AG10803 (cell line): ENCODE results near the gene RFLNA.

ENCODE experiments used
- DNase-seq: peaks from one replicate; pipeline ENCODE4 v3.0.0; 2010; ENCODE audit warnings: low read depth
- H3K4me3 ChIP-seq: 2 replicates; pipeline ENCODE4 v1.5.1; 2011; ENCODE audit warnings: mild to moderate bottlenecking, low read length, control low read depth
- CTCF ChIP-seq: conservative IDR thresholded peaks from 2 replicates; pipeline ENCODE4 v1.5.1; 2011; ENCODE audit warnings: mild to moderate bottlenecking, low read length, control low read depth, inconsistent platforms

RFLNA gene

DNA sequence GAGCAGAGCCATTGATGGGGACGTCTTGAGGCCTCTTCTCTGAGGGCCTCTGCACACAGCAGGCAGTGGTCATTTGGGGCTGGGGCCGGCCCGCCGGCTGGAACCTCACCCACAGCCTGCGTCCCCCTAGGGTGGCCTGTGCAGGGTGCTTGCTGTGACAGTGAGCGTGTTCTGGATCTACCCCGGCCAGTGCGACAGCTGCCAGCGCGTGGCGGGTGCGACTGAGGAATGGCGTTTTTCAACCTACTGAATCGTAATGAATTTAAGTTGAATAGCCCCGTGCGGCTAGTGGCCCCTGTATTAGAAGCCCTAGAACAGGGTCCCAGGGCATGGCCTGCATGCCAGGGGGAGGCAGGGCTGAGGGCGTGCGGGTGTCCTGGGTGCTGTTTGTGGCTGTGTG, 13.8 kb downstream of the RFLNA start:
- no peak for TF ChIP-seq CTCF
- no peak for DNase-seq
- no peak overlapping the region for H3K4me3 ChIP-seq

DNA sequence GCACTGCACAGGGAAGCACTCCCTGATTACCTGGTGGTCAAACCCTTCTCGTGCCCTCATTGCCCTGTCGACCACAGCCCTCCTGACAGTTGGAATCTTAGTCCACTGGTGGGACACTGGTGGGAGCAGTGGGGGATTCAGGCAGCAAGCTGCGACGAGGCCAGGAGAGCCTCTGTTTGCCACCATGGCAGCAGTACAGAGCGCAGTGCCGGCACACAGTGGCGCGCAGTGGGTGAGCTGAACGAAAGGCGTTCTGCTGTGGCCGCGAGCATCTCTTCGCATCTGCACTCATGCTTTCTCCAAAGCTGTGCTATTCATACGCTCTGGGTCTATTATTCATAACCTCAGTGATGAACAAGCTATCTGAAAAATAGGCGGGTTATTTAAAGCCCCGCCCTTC, 14.3 kb downstream of the RFLNA start:
- no peak for DNase-seq
- TF ChIP-seq CTCF, result no peak
- no peak overlapping the region for H3K4me3 ChIP-seq

DNA sequence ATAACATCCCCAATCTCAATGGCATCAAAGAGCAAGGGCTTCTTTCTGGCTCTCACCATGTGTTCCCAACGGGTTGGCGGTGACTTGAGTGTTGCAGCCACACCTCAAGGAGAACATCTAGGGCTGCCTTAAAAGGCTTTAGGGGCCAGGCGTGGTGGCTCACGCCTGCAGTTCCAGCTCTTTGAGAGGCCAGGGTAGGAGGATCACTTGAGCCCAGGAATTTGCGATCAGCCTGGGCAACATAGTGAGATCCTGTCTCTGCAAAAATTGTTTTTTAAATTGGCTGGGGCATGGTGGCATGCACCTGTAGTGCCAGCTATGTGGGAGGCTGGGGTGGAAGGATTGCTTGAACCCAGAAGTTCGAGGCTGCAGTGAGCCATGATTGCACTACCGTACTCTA, 14.9 kb downstream of the RFLNA start:
- no peak for DNase-seq
- H3K4me3 ChIP-seq, result no peak overlapping the region
- TF ChIP-seq CTCF, result no peak

- DNase-seq, result no peak
- no peak overlapping the region for H3K4me3 ChIP-seq
- no peak for TF ChIP-seq CTCF
These were observed 15.3 kb downstream of the RFLNA start for GRCh38 chr12:124310178-124310577.

- TF ChIP-seq CTCF, result no peak
- no peak overlapping the region for H3K4me3 ChIP-seq
- no peak for DNase-seq
These were observed 15.9 kb downstream of the RFLNA start for GRCh38 chr12:124310785-124311184.

DNA sequence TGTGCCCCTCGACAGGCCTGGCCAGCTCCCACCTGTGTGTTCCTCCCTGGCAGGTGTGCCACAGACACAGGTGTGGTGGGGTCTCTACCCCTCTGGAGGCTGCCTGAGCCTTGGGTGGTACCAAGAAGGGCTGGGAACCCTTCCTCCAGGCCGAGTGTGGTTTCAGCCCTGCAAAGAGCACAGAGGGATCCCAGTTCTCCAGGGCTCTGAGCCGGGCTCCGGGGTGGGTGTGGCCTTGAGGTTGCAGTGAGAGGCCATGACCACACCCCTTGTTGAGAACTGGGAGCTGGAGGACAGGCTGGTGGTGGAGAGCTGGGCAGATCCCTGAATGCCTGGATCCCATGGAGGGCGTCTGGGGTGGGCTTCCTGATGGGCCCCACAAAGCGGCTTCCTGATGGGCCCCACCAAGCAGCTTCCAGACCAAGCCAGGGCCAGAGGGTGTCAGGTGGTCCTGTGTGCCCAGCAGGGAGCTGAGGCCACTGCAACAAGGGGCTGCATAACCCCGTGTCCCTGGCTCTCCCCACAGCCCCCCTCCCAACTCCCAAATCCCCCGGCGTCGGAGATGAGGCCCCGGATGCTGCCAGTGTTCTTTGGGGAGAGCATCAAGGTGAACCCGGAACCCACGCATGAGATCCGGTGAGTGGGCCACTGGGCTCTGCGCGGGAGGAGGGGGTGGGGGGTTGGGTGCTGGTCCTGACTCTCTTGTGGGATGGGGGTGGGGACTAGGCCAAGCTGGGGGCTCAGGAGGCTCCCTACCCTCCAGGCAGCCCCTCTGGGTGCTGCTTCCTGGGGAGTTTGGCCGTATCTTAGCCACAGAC, 16.6 kb downstream of the RFLNA start:
- TF ChIP-seq CTCF, result no peak
- DNase-seq, result no peak
- no peak overlapping the region for H3K4me3 ChIP-seq

DNA sequence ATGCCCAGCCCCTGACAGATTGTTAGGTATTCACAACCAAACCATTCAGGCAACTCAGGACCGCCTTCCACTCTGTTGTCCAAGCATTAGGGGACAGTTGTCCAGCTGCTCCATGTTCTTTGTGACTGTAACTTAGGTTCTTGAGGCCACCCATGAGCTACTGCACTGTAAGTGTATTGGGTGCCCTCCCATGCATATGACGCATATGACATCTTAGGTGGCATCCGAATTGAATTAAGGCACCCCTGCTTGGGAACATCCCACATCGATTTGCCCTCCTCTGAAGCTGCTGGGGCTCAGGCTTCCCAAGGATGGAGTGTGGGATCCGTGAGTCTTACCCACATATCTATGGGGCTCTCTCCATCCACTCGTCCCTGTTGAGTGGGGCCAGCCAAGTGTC, 17.7 kb downstream of the RFLNA start:
- no peak for DNase-seq
- no peak for TF ChIP-seq CTCF
- H3K4me3 ChIP-seq, result no peak overlapping the region
